ENCODE results near the gene ATP6V0E1. TPM values are rescaled to one million over a fixed set of nuclear protein-coding genes. Genes with fewer than 3 reads are reported as not detected.
"Not testable (repeated sequence)": the region's sequence is repeated elsewhere in the genome, so short reads cannot be mapped to it uniquely, and the experiment has no call there.

Gene ATP6V0E1
- total and polyA plus RNA-seq, 11 donors: 127 to 242 (median 204) TPM

GRCh38 chr5:173015192-173015591 is 31.6 kb downstream of the ATP6V0E1 start:
- no peak for ATAC-seq
- TF ChIP-seq, protein P1, sequence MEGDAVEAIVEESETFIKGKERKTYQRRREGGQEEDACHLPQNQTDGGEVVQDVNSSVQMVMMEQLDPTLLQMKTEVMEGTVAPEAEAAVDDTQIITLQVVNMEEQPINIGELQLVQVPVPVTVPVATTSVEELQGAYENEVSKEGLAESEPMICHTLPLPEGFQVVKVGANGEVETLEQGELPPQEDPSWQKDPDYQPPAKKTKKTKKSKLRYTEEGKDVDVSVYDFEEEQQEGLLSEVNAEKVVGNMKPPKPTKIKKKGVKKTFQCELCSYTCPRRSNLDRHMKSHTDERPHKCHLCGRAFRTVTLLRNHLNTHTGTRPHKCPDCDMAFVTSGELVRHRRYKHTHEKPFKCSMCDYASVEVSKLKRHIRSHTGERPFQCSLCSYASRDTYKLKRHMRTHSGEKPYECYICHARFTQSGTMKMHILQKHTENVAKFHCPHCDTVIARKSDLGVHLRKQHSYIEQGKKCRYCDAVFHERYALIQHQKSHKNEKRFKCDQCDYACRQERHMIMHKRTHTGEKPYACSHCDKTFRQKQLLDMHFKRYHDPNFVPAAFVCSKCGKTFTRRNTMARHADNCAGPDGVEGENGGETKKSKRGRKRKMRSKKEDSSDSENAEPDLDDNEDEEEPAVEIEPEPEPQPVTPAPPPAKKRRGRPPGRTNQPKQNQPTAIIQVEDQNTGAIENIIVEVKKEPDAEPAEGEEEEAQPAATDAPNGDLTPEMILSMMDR (IDR thresholded peaks at IDR 0.05): no peak
- TF ChIP-seq POLR2A (IDR thresholded peaks at IDR 0.05): no peak
- H3K27me3 ChIP-seq: no peaks in the 10 kb centered on the region
- H3K9me3 ChIP-seq: no peaks in the 10 kb centered on the region
- peaks cover 0 to 2% (median 0%) of the 10 kb centered on the region in 9 donors for H3K36me3 ChIP-seq
- DNase-seq: no peak
- WGBS, 4 donors: 80 to 93% (median 91%) methylated on average over 2 of the region's 2 CpGs
- peaks cover 5 to 87% (median 33%) of the 10 kb centered on the region in 12 donors for H3K4me1 ChIP-seq
- no peak overlapping the region for H3K4me3 ChIP-seq
- intact Hi-C loops (cut with DNase I): loop anchor here in 3 of 10 donors (5.0 to 10.0 kb wide), 2 partner anchors 42 to 130 kb away; partner anchors contain the start of genes BNIP1 (in 2 of the 3) and CREBRF (in 1 of the 3)
- peak overlapping the region in 7 of 12 donors; percentile 46 to 88 (median 80) for H3K27ac ChIP-seq

DNA sequence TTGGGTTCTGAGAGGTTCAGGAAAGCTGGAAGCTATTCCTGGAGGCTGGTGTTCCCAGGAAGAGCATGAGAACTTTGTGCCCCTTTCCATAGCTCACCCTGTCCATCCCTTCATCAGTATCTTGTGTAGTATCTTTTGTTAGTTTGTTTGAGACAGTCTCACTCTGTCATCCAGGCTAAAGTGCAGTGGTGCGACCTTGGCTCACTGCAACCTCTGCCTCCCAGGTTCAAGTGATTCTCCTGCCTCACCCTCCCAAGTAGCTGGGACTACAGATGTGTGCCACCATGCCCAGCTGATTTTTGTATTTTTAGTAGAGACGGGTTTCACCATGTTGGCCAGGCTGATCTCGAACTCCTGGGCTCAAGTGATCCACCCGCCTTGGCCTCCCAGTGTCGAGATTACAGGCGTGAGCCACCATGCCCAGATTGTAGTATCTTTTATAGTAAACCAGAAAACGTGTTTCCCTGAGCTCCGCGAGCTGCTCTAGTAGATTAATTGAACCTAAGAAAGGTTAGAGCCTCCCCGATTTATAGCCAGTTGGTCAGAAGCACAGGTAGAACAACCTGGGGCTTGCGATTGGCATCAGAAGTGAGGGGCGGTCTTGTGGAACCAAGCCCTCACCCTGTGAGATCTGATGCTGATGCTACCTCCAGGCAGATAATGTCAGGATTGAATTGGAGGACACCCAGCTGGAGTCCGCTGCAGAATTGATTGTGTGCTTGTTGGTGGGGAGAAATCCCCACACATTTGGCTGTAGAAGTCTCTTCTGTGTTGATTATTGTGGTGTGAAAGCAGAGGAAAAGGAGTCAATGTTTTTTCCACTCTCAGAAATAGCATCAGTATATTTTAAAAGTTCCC is 32.3 kb downstream of the ATP6V0E1 start:
- H3K36me3 ChIP-seq: peaks cover 0 to 8% (median 4%) of the 10 kb centered on the region in 9 donors
- ATAC-seq (no peak), DNase-seq (no peak)
- intact Hi-C loops (cut with DNase I): loop anchor here in 3 of 10 donors (5.0 to 10.0 kb wide), 2 partner anchors 41 to 129 kb away; partner anchors contain the start of genes BNIP1 (in 2 of the 3) and CREBRF (in 1 of the 3)
- peak overlapping the region in 3 of 12 donors; percentile 2 to 17 (median 2) for H3K4me3 ChIP-seq
- no peaks in the 10 kb centered on the region for H3K27me3 ChIP-seq
- H3K9me3 ChIP-seq: no peaks in the 10 kb centered on the region
- peak overlapping the region; percentile 33 to 88 (median 75) for H3K27ac ChIP-seq
- 88 to 94% (median 92%) methylated on average over 12 to 13 of the region's 13 CpGs for whole genome bisulfite sequencing, 4 donors
- TF ChIP-seq, protein P1 (IDR thresholded peaks at IDR 0.05): no peak
- TF ChIP-seq POLR2A (IDR thresholded peaks at IDR 0.05): no peak
- peaks cover 5 to 87% (median 33%) of the 10 kb centered on the region in 12 donors for H3K4me1 ChIP-seq

GRCh38 chr5:173016598-173017046 is 33.1 kb downstream of the ATP6V0E1 start:
- Histone ChIP-seq H3K4me1 (peaks cover 5 to 81% (median 34%) of the 10 kb centered on the region in 12 donors), H3K4me3 (peak overlapping the region in 3 of 12 donors; percentile 2 to 17 (median 2)), H3K36me3 (peaks cover 0 to 16% (median 12%) of the 10 kb centered on the region in 9 donors), H3K27ac (peak overlapping the region in 11 of 12 donors; percentile 46 to 88 (median 78)), H3K27me3 (no peaks in the 10 kb centered on the region), H3K9me3 (no peaks in the 10 kb centered on the region)
- ATAC-seq (peak; percentile 66 to 87 (median 86)), DNase-seq (peak in 3 of 5 donors; percentile 36 to 50 (median 41))
- 17 to 39% (median 34%) methylated on average over 4 of the region's 4 CpGs for WGBS, 4 donors
- TF ChIP-seq, protein P1 (IDR thresholded peaks at IDR 0.05): no peak
- no peak for TF ChIP-seq POLR2A (IDR thresholded peaks at IDR 0.05)
- intact Hi-C loops (cut with DNase I): loop anchor here in 3 of 10 donors (5.0 to 10.0 kb wide), 2 partner anchors 41 to 128 kb away; partner anchors contain the start of genes BNIP1 (in 2 of the 3) and CREBRF (in 1 of the 3)

DNA sequence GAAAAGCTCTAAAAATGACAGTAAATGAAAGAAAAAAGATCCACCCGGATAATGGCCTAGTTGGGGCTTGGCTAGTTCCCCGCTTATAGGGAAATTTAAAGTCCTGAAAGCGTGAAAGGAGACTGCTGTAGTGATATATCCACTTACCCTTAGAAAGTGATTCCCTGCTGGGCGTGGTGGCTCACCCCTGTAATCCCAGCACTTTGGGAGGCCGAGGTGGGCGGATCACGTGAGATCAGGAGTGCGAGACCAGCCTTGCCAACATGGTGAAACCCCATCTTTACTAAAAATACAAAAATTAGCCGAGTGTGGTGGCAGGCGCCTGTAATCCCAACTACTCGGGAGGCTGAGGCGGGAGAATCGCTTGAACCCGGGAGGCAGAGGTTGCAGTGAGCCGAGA is 33.5 kb downstream of the ATP6V0E1 start:
- H3K4me1 ChIP-seq: peaks cover 5 to 79% (median 35%) of the 10 kb centered on the region in 12 donors
- H3K27me3 ChIP-seq, ATAC-seq, H3K4me3 ChIP-seq, DNase-seq, H3K9me3 ChIP-seq: not testable (repeated sequence)
- intact Hi-C loops (cut with DNase I): loop anchor here in 3 of 10 donors (5.0 to 10.0 kb wide), 2 partner anchors 40 to 128 kb away; partner anchors contain the start of genes BNIP1 (in 2 of the 3) and CREBRF (in 1 of the 3)
- H3K27ac ChIP-seq: peak overlapping the region in 11 of 12 donors; percentile 46 to 88 (median 78)
- H3K36me3 ChIP-seq: peaks cover 0 to 20% (median 13%) of the 10 kb centered on the region in 9 donors
- 90 to 97% (median 92%) methylated on average over 15 of the region's 15 CpGs for WGBS, 4 donors
